Stimulated activated CD4-positive, alpha-beta T cell treated with anti-CD3 and anti-CD28 coated beads, Interleukin-12 subunit alpha, Interleukin-12 subunit beta, amount 100 ng/mL, for 24 hours (primary cell): ENCODE measurements around the gene NDUFV3.
A peak's percentile ranks its signal among the peaks of the same experiment; 100 is the strongest.
"Not testable (repeated sequence)": the region's sequence is repeated elsewhere in the genome, so short reads cannot be mapped to it uniquely, and the experiment has no call there.

Experiments used
- DNase-seq, 2 experiments: peaks; one replicate each; pipeline ENCODE4 v3.0.0-alpha.2; 2020; ENCODE audit warnings: low read depth in 2 of 2

The NDUFV3 gene

GRCh38 chr21:42892931-42893755 is at the start of gene NDUFV3:
NDUFV3 (plus strand) TSS chr21:42893309; CDS start chr21:42893334, 25 bp downstream.
- DNase-seq, result peak; percentile 100

DNA sequence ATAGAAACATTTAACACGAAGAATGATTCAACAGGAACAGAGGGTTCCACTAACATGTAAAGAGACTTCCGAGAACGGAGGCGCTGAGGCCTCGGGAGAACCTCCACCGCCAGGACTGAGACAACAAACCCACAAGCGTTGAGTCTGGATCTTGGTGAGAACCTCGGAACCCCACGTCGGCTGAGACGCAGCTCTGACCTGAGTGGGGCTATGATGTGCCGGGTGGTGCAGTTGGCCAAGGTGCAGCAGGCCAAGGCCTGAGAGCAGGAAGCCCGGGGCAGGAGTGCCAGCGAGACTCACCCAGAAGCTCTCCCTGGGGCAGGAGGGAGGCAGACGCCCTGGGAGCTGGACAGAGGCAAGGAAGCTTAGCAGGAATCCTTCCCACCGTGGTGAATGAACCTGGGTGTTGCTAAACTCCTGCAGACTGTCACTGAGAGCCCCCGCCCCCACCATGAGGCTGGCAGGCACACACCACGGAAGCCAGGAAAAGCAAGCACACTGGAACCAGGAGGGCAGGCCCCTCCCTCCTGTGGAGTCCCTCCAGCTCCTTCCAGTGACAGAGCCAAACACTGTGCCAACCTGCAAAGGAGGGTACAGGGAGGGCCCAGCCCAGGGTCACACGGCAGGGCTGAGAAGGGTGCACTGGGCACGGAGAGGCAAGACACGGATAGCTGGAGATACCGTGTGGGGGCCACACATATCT is 48.5 kb upstream of the NDUFV3 start:
- no peak for DNase-seq

DNA sequence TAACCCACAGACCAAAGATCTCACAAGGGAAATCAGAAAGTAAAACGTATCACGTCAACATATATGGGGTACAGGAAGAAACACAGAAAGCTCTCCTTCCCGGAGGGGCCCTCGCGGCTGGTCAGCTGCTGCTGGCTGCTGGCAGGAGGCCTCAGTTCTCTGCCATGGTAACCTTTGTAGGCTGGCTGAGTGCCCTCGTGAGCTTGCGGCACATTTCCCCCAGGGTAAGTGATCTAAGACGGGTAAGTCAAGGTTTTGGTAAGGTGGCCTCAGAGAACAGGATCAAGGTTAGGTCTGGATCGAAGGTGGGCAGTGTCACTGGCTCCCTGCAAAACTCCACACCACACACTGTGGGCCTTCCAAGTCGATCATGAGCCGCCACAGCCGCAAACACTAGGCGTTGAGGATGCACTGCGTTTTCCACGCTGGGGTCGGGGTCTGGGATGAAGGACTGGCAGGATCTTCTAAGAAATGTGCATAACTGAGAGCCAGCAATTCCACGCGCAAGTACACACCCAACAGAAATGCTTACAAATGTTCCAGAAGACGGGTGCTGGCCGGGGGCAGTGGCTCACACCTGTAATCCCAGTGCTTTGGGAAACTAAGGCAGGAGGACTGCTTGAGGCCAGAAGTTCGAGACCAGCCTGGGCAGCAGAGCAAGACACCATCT is 47.7 kb upstream of the NDUFV3 start:
- DNase-seq, result no peak

GRCh38 chr21:42846221-42846620 is 46.9 kb upstream of the NDUFV3 start:
- DNase-seq, result no peak

DNA sequence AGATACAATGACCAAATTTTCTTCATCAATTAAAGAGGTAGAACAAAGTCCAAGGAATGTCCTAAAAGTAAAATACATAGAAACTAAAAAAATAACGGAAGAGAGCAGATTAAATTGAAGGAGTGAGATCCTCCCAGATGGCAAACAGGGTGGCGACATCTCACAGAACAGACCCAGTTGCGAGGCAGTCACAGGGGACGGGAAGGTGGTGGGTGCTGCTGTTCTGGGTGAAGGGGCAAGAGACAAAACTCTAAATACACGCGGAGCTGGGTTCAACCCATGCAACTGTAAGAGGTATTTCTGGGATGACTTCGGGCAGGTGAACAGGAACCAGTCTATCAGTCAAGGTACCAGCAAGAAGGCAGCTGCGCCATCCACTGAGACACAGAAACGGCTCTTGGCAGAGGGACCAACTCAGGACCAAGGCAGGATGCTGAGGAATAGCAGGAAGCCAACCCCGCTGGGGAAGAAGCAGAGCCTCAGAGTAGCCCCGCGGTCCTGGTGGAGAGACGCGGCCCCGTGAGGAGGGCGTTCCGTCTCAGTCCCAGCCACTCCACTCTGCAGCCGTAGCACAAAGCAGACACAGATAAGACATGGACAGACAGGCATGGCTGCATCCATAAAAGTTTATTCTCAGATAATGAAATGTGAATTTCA is 45.9 kb upstream of the NDUFV3 start:
- no peak for DNase-seq

- no peak for DNase-seq
Observed at GRCh38 chr21:42847726-42848125, 45.4 kb upstream of the NDUFV3 start.

- DNase-seq, result not testable (repeated sequence)
Observed at GRCh38 chr21:42848144-42848931, 44.8 kb upstream of the NDUFV3 start.

GRCh38 chr21:42848932-42849758 is 44.0 kb upstream of the NDUFV3 start:
- DNase-seq, result no peak

GRCh38 chr21:42849759-42850412 is 43.2 kb upstream of the NDUFV3 start:
- DNase-seq, result no peak

- no peak for DNase-seq
Observed at GRCh38 chr21:42850463-42850862, 42.6 kb upstream of the NDUFV3 start.

DNA sequence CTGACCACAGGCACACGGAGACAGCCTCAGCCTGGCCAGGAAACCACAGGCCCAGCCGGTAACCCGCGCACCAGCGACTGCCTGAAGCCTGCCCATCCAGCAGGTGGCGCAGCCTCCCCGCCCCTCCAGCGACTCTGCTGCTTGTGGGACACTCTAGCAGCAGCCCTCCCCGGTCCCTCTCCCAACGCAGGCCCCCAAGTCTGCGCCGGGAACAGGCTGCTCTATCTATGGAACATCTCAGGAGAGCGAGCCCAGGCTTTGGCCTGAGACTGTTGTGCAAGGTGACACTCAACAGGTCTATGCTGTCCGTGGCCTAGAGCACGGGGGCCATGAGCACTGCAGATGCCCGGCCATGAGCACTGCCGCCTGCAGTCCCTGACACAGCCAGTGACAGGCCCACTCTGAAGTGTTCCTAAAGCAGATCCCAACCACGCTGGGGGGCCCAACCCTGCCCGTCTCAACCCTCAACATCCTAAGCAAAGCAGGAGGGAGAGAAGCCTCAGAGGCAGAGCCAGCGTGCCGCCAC is 42.2 kb upstream of the NDUFV3 start:
- DNase-seq, result no peak

DNA sequence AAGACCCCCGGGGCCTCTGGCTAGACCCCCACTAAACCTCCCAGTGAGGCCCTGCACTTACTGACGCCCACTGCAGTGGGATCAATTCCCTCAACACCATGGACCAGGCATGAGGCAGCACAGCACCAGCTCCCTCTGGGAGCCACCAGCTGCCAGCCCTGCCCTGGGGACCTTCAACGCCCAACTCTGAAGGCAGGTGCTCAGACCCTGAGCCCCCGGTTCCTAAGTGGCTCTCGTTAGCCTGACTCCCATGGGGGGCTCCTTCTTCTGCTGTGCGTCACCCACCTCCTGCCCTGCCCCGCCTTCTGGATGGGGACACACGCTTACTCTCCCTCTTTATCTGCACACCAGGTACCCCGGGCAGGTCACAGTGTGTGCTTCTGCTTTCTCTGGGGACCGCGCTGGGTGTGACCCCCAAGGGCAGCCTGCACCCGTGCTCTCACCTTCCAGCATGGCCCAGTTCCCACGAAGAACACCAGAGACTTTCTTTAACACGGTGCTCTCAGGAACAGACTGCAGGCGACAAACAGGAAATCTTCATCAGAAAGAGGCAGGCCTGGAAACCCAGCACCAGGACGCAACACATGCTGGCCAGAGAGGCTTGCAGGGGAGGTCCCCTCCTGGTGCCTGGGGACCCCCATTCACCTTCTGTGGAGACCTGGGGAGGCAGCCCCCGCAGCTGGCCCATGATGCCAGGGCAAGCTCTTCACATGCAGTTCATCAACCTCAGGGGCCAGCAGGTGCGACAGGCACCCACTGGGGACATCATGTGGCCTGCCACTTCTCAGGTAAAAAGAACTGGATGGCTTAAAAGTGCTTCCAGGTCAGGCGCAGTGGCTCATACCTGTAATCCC is 41.1 kb upstream of the NDUFV3 start:
- no peak for DNase-seq

- DNase-seq, result no peak
Observed at GRCh38 chr21:42852925-42853570, 40.1 kb upstream of the NDUFV3 start.

DNA sequence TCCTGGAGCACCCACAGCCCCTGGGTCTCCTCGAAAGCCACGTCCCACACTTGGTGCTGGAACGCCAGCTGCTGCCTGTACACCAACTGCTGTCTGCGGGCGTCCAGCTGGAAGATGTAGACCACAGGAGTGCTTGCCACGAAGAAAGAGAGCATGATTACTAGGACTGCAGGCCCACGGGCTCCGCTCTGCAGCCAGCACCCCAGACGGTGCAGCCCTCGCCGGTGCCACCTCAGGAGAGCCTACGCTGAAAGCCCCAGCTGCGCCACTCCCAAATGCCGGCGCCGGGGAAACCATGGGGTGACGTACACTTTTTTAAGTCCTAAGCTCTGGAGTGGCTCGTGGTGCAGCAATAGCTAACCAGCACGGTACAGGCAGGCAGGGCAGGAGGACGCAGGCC is 39.5 kb upstream of the NDUFV3 start:
- no peak for DNase-seq

DNA sequence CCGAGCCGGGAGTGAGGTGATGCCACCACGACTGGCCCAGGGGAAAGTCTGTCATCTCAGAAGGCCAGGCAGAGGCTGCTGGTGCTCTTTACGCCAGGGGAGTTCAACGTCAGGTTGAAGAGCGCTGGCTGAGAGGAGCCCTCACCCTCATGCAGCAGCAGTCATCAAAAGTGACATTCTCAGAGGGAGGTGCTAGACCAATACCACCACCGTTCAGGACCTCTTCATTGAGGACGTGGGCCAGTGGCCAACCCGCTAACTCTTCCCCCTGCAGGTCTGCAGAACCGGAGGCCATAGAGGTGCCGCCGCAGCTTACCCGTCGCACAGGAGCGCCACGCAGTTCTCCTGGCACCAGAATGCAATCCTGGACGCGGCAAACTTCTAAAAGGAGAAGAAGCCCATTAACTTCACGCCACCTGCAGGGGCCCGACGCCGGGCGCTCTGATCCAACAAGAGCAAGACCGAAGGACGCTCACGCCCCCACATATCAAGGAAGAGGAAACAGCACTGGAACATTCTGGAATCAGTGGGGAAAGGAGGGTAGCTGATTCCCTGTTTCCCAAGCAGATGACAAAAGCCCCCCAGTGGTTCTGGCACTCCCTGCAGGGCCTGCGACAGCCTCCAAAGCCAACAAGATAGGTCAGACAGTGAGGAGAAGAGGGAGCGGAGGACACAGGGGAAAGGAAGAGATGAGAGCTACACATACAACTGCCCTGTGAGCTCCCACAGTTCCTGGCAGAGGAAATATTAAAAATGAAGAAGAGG is 38.7 kb upstream of the NDUFV3 start:
- no peak for DNase-seq

GRCh38 chr21:42855171-42855936 is 37.8 kb upstream of the NDUFV3 start:
- DNase-seq, result no peak

DNA sequence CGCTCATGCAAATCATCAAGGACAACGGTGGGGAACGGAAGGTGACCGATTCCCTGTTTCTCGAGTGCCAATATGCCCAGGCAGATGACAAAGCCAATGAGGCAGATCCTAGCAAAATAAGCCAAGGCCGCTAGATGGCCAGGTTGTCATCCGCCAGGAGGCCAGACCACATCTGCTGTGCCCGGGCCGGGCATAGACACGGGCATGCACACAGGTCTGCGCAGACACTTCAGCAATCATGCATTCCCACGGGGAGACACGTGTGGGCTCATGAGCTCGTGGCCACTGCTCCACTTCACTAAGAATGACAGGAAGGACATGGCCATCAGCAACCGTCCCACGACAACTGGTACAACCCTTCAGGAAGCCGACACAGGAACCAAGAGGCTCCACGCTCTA is 37.2 kb upstream of the NDUFV3 start:
- DNase-seq, result no peak
